Fibroblast of villous mesenchyme (primary cell): ENCODE measurements around the gene INPP1. TPM values are rescaled to one million over a fixed set of nuclear protein-coding genes. Genes with fewer than 3 reads are reported as not detected.
"Not testable (repeated sequence)": the region's sequence is repeated elsewhere in the genome, so short reads cannot be mapped to it uniquely, and the experiment has no call there.

ENCODE experiments used
- DNase-seq: peaks from one replicate; pipeline ENCODE4 v3.0.0-alpha.2; 2010; ENCODE audit warnings: low read depth
- H3K4me3 ChIP-seq: 2 replicates; pipeline ENCODE4 v1.5.1; 2011; ENCODE audit warnings: low read depth, mild to moderate bottlenecking, low read length
- total RNA-seq: library from RNA; depleted of rRNA; stranded (reverse); fragments of >200 nt; gene quantifications from 2 replicates; pipeline ENCODE4 v1.2.3, GENCODE V29; 2012
- TF ChIP-seq, protein P1 (sequence below): IDR thresholded peaks from 2 replicates; pipeline ENCODE4 v1.5.1; 2012; ENCODE audit warnings: low read depth, mild to moderate bottlenecking, low read length; ENCODE audit not compliant: insufficient read depth

Gene INPP1
- total RNA-seq, 1 donor = 14.2 TPM

DNA sequence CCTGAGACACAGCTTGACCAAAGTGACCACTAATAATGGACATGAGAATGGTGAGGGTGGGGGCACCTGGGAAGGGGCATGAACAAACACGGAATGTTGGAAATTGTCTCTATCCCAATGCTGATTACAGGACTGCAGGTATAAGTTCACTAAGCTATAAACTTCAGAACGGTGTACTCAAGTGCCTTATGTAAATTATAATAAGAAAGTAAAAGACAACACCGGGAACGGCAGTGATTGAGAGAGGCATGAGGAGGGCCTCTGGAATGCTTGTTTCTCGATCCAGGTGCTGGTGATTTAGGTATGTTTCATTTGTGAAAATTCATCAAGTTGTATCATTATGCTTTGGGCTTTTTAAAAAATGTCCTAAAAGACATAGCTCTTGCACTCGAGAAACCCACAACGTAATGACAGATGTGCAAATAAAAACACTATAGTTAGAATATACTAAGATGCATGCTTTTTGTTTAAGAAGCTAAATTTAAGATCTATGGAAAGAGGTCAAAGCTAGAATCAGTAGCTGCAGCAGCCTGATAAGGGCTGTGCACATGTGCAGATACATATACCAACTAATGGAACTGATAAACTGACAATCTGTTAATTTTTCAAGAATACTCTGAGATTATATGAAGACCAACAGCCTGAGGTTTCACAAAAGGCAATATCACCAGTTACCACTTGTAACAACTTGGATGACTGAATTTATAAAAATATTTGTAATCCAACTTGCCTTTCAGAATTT, 31.3 kb upstream of the INPP1 start:
- H3K4me3 ChIP-seq = no peak overlapping the region
- TF ChIP-seq, protein P1, sequence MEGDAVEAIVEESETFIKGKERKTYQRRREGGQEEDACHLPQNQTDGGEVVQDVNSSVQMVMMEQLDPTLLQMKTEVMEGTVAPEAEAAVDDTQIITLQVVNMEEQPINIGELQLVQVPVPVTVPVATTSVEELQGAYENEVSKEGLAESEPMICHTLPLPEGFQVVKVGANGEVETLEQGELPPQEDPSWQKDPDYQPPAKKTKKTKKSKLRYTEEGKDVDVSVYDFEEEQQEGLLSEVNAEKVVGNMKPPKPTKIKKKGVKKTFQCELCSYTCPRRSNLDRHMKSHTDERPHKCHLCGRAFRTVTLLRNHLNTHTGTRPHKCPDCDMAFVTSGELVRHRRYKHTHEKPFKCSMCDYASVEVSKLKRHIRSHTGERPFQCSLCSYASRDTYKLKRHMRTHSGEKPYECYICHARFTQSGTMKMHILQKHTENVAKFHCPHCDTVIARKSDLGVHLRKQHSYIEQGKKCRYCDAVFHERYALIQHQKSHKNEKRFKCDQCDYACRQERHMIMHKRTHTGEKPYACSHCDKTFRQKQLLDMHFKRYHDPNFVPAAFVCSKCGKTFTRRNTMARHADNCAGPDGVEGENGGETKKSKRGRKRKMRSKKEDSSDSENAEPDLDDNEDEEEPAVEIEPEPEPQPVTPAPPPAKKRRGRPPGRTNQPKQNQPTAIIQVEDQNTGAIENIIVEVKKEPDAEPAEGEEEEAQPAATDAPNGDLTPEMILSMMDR = no peak
- DNase-seq = no peak

GRCh38 chr2:190312635-190313025, 30.8 kb upstream of the INPP1 start:
- H3K4me3 ChIP-seq = not testable (repeated sequence)

GRCh38 chr2:190313880-190314279, 29.5 kb upstream of the INPP1 start:
- TF ChIP-seq, protein P1 = no peak
- H3K4me3 ChIP-seq = no peak overlapping the region
- DNase-seq = no peak

More at GRCh38 chr2:190312635-190313025, 30.8 kb upstream of the INPP1 start:
- DNase-seq = not testable (repeated sequence)

GRCh38 chr2:190315273-190315672, 28.1 kb upstream of the INPP1 start:
- no peak for DNase-seq
- TF ChIP-seq, protein P1 = no peak
- no peak overlapping the region for H3K4me3 ChIP-seq

DNA sequence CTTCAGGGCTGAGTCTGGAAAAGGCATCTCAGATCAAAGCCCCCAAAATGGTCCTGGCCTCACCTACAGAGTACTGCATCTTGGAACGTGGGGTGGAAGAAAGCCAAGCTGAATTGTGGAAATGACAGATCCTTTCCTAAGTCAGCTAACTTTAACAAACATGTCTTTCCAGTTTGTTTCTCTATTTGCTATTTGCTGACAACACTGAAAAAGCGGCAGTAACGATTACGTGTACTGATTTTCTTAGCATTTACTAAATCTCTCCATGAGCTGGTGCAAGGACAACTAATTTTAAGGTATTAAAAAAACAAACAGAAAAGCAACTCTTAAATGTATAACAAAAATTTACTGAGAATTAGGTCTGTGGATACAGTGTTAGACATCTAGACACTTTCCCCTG, 24.9 kb upstream of the INPP1 start:
- peak overlapping the region; percentile 83 for H3K4me3 ChIP-seq
- TF ChIP-seq, protein P1 = no peak
- DNase-seq = no peak

DNA sequence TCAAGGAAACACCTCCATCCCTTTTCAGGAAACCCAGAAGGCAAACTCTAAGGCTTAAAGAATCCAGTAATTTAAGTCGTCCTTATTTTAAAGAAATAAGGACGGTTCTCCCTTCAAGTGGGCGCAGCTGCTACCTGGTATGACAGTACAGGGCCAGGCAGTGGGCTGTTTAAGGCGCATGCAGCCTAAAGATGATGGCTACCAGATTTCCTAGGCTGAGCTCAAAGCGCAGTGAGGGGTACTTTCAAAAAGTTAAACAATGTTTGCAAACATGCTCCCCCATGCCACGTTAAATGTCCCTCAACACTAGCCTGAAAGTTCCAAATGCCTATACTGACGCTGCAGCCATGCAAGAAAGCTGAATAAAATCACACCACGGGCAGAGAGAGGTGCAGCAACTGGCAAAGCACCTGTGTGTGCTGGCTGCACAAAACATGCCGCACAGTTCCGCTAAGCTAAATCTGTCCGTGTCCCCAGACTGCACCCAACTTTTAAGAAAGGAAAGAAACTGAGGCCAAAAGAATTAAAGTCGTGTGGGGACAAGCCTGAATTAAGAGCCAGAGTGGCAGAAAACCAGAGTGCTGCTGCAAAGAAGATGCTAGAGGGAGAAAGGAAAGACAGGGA, 24.3 kb upstream of the INPP1 start:
- TF ChIP-seq, protein P1 = no peak
- DNase-seq = no peak
- H3K4me3 ChIP-seq = peak overlapping the region; percentile 83

- H3K4me3 ChIP-seq = peak within 1 kb of the TSS; percentile 83
- TF ChIP-seq, protein P1 = peak; percentile 77
- DNase-seq = peak; percentile 98
Observed at GRCh38 chr2:190319555-190320498, 23.6 kb upstream of the INPP1 start, which contains the start of gene HIBCH. TSS of gene HIBCH (minus strand) at chr2:190319826. CDS start at chr2:190319750, 76 bp downstream.
